Parathyroid adenoma (tissue), 2 donors: ENCODE measurements around the gene RPS3A.

Experiments
- H2AFZ ChIP-seq: fragments of 300-600 bp; sonication (generic); one replicate; pipeline ENCODE4 v1.7.0; 2017; ENCODE audit warnings: antibody characterized with exemption, mild to moderate bottlenecking
- H3K27ac ChIP-seq: fragments of 300-600 bp; sonication (generic); one replicate; pipeline ENCODE4 v1.7.0; 2017
- H3K27me3 ChIP-seq: fragments of 300-600 bp; sonication (generic); one replicate; pipeline ENCODE4 v1.7.0; 2017; ENCODE audit warnings: low read length; ENCODE audit not compliant: control insufficient read depth, insufficient read depth
- H3K36me3 ChIP-seq: fragments of 300-600 bp; sonication (generic); one replicate; pipeline ENCODE4 v1.7.0; 2017; ENCODE audit warnings: low read length; ENCODE audit not compliant: control insufficient read depth, insufficient read depth
- H3K4me1 ChIP-seq: fragments of 300-600 bp; sonication (generic); one replicate; pipeline ENCODE4 v1.7.0; 2017; ENCODE audit warnings: control low read depth
- H3K4me2 ChIP-seq: fragments of 300-600 bp; sonication (generic); one replicate; pipeline ENCODE4 v1.7.0; 2017; ENCODE audit warnings: low read length
- H3K4me3 ChIP-seq: fragments of 300-600 bp; sonication (generic); one replicate; pipeline ENCODE4 v1.7.0; 2017; ENCODE audit warnings: low read depth, low read length
- H3K79me2 ChIP-seq: fragments of 300-600 bp; sonication (generic); one replicate; pipeline ENCODE4 v1.7.0; 2017; ENCODE audit warnings: control low read depth
- H3K9ac ChIP-seq: fragments of 300-600 bp; sonication (generic); one replicate; pipeline ENCODE4 v1.7.0; 2017; ENCODE audit warnings: mild to moderate bottlenecking
- H3K9me3 ChIP-seq: fragments of 300-600 bp; sonication (generic); one replicate; pipeline ENCODE4 v1.7.0; 2017; ENCODE audit warnings: low read length; ENCODE audit not compliant: control insufficient read depth
- CTCF ChIP-seq: fragments of 300-600 bp; sonication (generic); IDR thresholded peaks from one replicate; pipeline ENCODE4 v1.7.0; 2017; ENCODE audit warnings: antibody characterized with exemption, mild to moderate bottlenecking
- donor health status: primary hyperparathyroidism.

The RPS3A gene

GRCh38 chr4:151093203-151093602 is 6.2 kb upstream of the RPS3A start:
- Histone ChIP-seq H3K4me2 (no peak overlapping the region), H3K9me3 (no peaks in the 10 kb centered on the region), H3K36me3 (no peaks in the 10 kb centered on the region), H3K27me3 (no peaks in the 10 kb centered on the region), H3K4me3 (no peak overlapping the region), H2AFZ (no peak overlapping the region), H3K79me2 (no peaks in the 10 kb centered on the region), H3K4me1 (no peaks in the 10 kb centered on the region), H3K9ac (no peak overlapping the region), H3K27ac (no peak overlapping the region)
- TF ChIP-seq CTCF = no peak

GRCh38 chr4:151094290-151094751 is 5.1 kb upstream of the RPS3A start:
- no peak for TF ChIP-seq CTCF
- H3K79me2 ChIP-seq = no peaks in the 10 kb centered on the region
- H3K9ac ChIP-seq = no peak overlapping the region
- H3K4me1 ChIP-seq = no peaks in the 10 kb centered on the region
- no peak overlapping the region for H3K4me2 ChIP-seq
- no peaks in the 10 kb centered on the region for H3K27me3 ChIP-seq
- no peak overlapping the region for H3K4me3 ChIP-seq
- H3K9me3 ChIP-seq = no peaks in the 10 kb centered on the region
- H3K36me3 ChIP-seq = no peaks in the 10 kb centered on the region
- no peak overlapping the region for H3K27ac ChIP-seq
- no peak overlapping the region for H2AFZ ChIP-seq

DNA sequence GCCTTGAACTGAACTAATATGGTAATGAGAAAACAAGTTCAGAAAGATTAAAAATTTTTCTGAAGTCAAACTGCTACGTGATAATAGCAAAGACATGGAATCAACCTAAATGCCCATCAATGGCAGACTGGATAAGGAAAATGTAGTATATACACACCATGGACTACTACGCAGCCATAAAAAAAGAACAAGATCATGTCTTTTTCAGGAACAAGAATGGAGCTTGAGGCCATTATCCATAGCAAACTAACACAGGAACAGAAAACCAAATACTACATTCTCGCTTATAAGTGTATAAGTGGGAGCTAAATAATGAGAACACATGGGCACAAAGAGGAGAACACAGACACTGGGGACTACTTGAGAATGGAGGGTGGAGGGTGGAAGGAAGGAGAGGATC is 4.3 kb upstream of the RPS3A start:
- TF ChIP-seq CTCF = no peak
- Histone ChIP-seq H3K27me3 (no peaks in the 10 kb centered on the region), H3K9ac (no peak overlapping the region), H3K36me3 (no peaks in the 10 kb centered on the region), H2AFZ (no peak overlapping the region), H3K4me2 (no peak overlapping the region), H3K79me2 (peaks cover 3% of the 10 kb centered on the region), H3K4me3 (no peak overlapping the region), H3K27ac (no peak overlapping the region), H3K9me3 (no peaks in the 10 kb centered on the region), H3K4me1 (no peaks in the 10 kb centered on the region)

DNA sequence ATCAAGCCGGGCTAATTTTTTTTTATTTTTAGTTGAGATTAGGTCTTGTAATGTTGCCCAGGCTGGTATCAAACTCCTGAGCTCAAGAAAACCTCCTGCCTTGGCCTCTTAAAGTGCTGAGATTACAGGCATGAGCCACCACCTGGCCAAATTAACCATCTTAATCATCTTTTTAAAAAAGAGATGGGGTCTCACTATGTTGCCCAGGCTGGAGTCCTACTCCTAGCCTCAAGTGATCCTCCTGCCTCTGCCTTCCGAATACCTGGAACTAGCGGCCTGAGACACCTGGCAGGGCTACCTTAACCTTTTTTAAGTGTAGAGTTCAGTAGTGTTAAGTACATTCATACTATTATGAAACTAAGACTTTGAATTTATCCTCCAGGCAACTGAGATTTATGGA is 1.7 kb upstream of the RPS3A start:
- Histone ChIP-seq H3K79me2 (peaks cover 6% of the 10 kb centered on the region), H3K4me1 (no peaks in the 10 kb centered on the region), H3K9ac (no peak overlapping the region), H3K27ac (no peak overlapping the region), H3K27me3 (no peaks in the 10 kb centered on the region), H3K36me3 (no peaks in the 10 kb centered on the region), H3K4me2 (no peak overlapping the region), H3K4me3 (no peak overlapping the region), H3K9me3 (no peaks in the 10 kb centered on the region), H2AFZ (no peak overlapping the region)
- TF ChIP-seq CTCF = no peak

GRCh38 chr4:151098979-151099228 is 524 bp upstream of the RPS3A start:
- Histone ChIP-seq H3K27me3 (no peaks in the 10 kb centered on the region), H3K79me2 (peaks cover 6% of the 10 kb centered on the region), H3K9me3 (no peaks in the 10 kb centered on the region), H3K4me3 (peak overlapping the region; percentile 99), H3K4me1 (no peaks in the 10 kb centered on the region), H3K9ac (no peak overlapping the region), H2AFZ (peak overlapping the region; percentile 79), H3K27ac (peak overlapping the region; percentile 83), H3K4me2 (peak overlapping the region; percentile 52), H3K36me3 (no peaks in the 10 kb centered on the region)
- TF ChIP-seq CTCF = no peak
